Kidney (tissue), 14 donors: ENCODE results near the gene THRB. TPM values are rescaled to one million over a fixed set of nuclear protein-coding genes. Genes with fewer than 3 reads are reported as not detected.

ENCODE experiments used
- DNase-seq, 5 donors: peaks; one replicate each; pipeline ENCODE4 v3.0.0-alpha.2; 2013 to 2020
- FAIRE-seq: peaks from 2 replicates; lab custom pipeline; 2012; peaks lifted over from hg19 to GRCh38; lab: Jason Lieb, UNC
- H3K27ac ChIP-seq, 2 donors: one replicate each; pipeline ENCODE4 v1.7.0; 2013; ENCODE audit warnings: low read depth in 2 of 2, low read length in 2 of 2, inconsistent platforms in 1 of 2
- H3K27me3 ChIP-seq: one replicate; pipeline ENCODE4 v1.7.1; 2013; ENCODE audit warnings: low read length, inconsistent platforms; ENCODE audit not compliant: control insufficient read depth, insufficient read depth
- H3K36me3 ChIP-seq, 3 donors: one replicate each; pipeline versions ENCODE4 v1.7.0 to v1.7.1; 2013; ENCODE audit warnings: low read length in 3 of 3, control low read depth in 1 of 3, inconsistent platforms in 1 of 3; ENCODE audit not compliant: insufficient read depth in 3 of 3, control insufficient read depth in 2 of 3
- H3K4me1 ChIP-seq, 3 donors: one replicate each; pipeline versions ENCODE4 v1.7.0 to v1.7.1; 2013; ENCODE audit warnings: low read length in 3 of 3, inconsistent platforms in 1 of 3, low read depth in 1 of 3; ENCODE audit not compliant: control insufficient read depth in 2 of 3, insufficient read depth in 2 of 3
- H3K4me3 ChIP-seq, 3 donors: one replicate each; pipeline versions ENCODE4 v1.7.0 to v1.8.1; 2013; ENCODE audit warnings: low read length in 3 of 3, control low read depth in 1 of 3, inconsistent platforms in 1 of 3
- H3K9ac ChIP-seq, 3 donors: one replicate each; pipeline versions ENCODE4 v1.7.0 to v1.7.1; 2013; ENCODE audit warnings: low read length in 3 of 3, control low read depth in 1 of 3, inconsistent platforms in 1 of 3
- H3K9me3 ChIP-seq, 3 donors: one replicate each; pipeline versions ENCODE4 v1.7.0 to v1.7.1; 2013; ENCODE audit warnings: low read length in 3 of 3, control low read depth in 1 of 3, inconsistent platforms in 1 of 3; ENCODE audit not compliant: control insufficient read depth in 2 of 3, insufficient read depth in 1 of 3
- CTCF ChIP-seq: IDR thresholded peaks from 3 replicates; pipeline ENCODE4 v1.5.1; 2012; ENCODE audit warnings: mild to moderate bottlenecking, moderate library complexity, borderline replicate concordance; ENCODE audit not compliant: insufficient read depth; ENCODE audit errors: extremely low read depth
- intact Hi-C: fragments of 100-400 bp; cut with DNase I; formaldehyde crosslinking; loops from one replicate; pipeline ENCODE4 v1.11.1; 2022
- polyA plus RNA-seq: library from polyadenylated mRNA; stranded (reverse); fragments of 350-450 nt; fragmentation: Illumina TruSeq; extraction: RNeasy Lipid Tissue Mini Kit (QIAGEN cat#74804); gene quantifications from one replicate; pipeline ENCODE4 v1.2.3, GENCODE V29; 2014; ENCODE audit warnings: low read depth, low replicate concordance; ENCODE audit not compliant: insufficient read depth
- total RNA-seq: library from RNA; stranded (reverse); fragmentation: NEBNext Ultra II Directional; extraction: Animal tissue kit (Norgen Biotek cat#: 25700); gene quantifications from one replicate; pipeline ENCODE4 v1.2.1, GENCODE V29; 2021
- donor health status: control.
- donor health status: control.
- donor health status: control.
- donor health status: control.
- donor health status: control.
- donor health status: DM: yes; HTN: yes; CAD: no.
- donor health status: Normal renal cell carcinoma (clear cell type).

Gene THRB
- total and polyA plus RNA-seq, 2 donors from 2014 or later = 4.5 to 17.2 TPM

- FAIRE-seq = no peak
- no peak overlapping the region for H3K9ac ChIP-seq
- H3K27me3 ChIP-seq = no peaks in the 10 kb centered on the region
- H3K4me3 ChIP-seq = no peak overlapping the region
- intact Hi-C loops = no loop called here
- no peaks in the 10 kb centered on the region for H3K36me3 ChIP-seq
- H3K27ac ChIP-seq = no peak overlapping the region
- no peak for TF ChIP-seq CTCF
- H3K9me3 ChIP-seq = no peaks in the 10 kb centered on the region
- DNase-seq = no peak
- no peaks in the 10 kb centered on the region for H3K4me1 ChIP-seq
Measured at GRCh38 chr3:24504772-24505171, 10.1 kb upstream of the THRB start.

GRCh38 chr3:24503616-24504113 is 9.0 kb upstream of the THRB start:
- no peak overlapping the region for H3K27ac ChIP-seq
- FAIRE-seq (no peak), DNase-seq (no peak)
- H3K4me1 ChIP-seq = no peaks in the 10 kb centered on the region
- no peaks in the 10 kb centered on the region for H3K36me3 ChIP-seq
- H3K9me3 ChIP-seq = no peaks in the 10 kb centered on the region
- TF ChIP-seq CTCF = no peak
- intact Hi-C loops = no loop called here
- H3K4me3 ChIP-seq = no peak overlapping the region
- no peak overlapping the region for H3K9ac ChIP-seq
- no peaks in the 10 kb centered on the region for H3K27me3 ChIP-seq

GRCh38 chr3:24502690-24503089 is 8.0 kb upstream of the THRB start:
- no peak for TF ChIP-seq CTCF
- FAIRE-seq = no peak
- H3K27ac ChIP-seq = no peak overlapping the region
- no peak for DNase-seq
- no peak overlapping the region for H3K4me3 ChIP-seq
- no peak overlapping the region for H3K9ac ChIP-seq
- intact Hi-C loops = no loop called here
- no peaks in the 10 kb centered on the region for H3K4me1 ChIP-seq
- no peaks in the 10 kb centered on the region for H3K27me3 ChIP-seq
- no peaks in the 10 kb centered on the region for H3K36me3 ChIP-seq
- H3K9me3 ChIP-seq = no peaks in the 10 kb centered on the region

- TF ChIP-seq CTCF = no peak
- intact Hi-C loops = no loop called here
- Histone ChIP-seq H3K9ac (no peak overlapping the region), H3K9me3 (no peaks in the 10 kb centered on the region), H3K27me3 (no peaks in the 10 kb centered on the region), H3K4me3 (no peak overlapping the region), H3K4me1 (no peaks in the 10 kb centered on the region), H3K27ac (no peak overlapping the region), H3K36me3 (no peaks in the 10 kb centered on the region)
- DNase-seq = no peak
- FAIRE-seq = no peak
Measured at GRCh38 chr3:24500806-24501205, 6.2 kb upstream of the THRB start.
